ENCODE data around the gene SPTBN4. TPM values are rescaled to one million over a fixed set of nuclear protein-coding genes. Genes with fewer than 3 reads are reported as not detected.

SPTBN4 gene
- polyA plus RNA-seq, 1 of the 3 experiments (the other 2 are of a cell fraction) = 3.1 TPM

GRCh38 chr19:40524133-40524549, 57.3 kb downstream of the SPTBN4 start:
- Histone ChIP-seq H4K20me1 (ENCODE audit: insufficient read depth) (no peaks in the 10 kb centered on the region), H3K27ac (ENCODE audit: low read depth in 2 of 2, low read length in 1 of 2) (no peak overlapping the region), H3K4me3 (ENCODE audit: low read depth in 2 of 2, low read length in 1 of 2) (no peak overlapping the region), H3F3A (replicated peaks; ENCODE audit: insufficient read depth) (no peaks in the 10 kb centered on the region), H3K9me3 (no peaks in the 10 kb centered on the region), H3K4me2 (no peak overlapping the region), H3K36me3 (replicated peaks in 1 of 2; ENCODE audit: control insufficient read depth in 1 of 2, insufficient read depth in 2 of 2, low read length in 1 of 2) (no peaks in the 10 kb centered on the region), H2AFZ (ENCODE audit: low read depth) (no peak overlapping the region), H3K9ac (no peak overlapping the region), H3K27me3 (ENCODE audit: insufficient read depth) (no peaks in the 10 kb centered on the region), H3K9me2 (no peaks in the 10 kb centered on the region), H3K79me2 (ENCODE audit: insufficient read depth) (no peaks in the 10 kb centered on the region), H3K4me1 (ENCODE audit: control insufficient read depth in 1 of 2, insufficient read depth in 2 of 2, low read depth in 1 of 2, low read length in 1 of 2) (no peaks in the 10 kb centered on the region; a peak in 1 of 4 replicates)
- no peak for DNase-seq
- TF ChIP-seq JUND (IDR thresholded peaks at IDR 0.05) = no peak
- no peak for TF ChIP-seq ELF1 (IDR thresholded peaks at IDR 0.05)
- no peak for TF ChIP-seq GABPA (IDR thresholded peaks at IDR 0.05; ENCODE audit: low read depth)
- TF ChIP-seq TAF1 (IDR thresholded peaks at IDR 0.05; ENCODE audit: borderline replicate concordance, low read depth, low read length) = no peak
- TF ChIP-seq MXI1 (IDR thresholded peaks at IDR 0.05; ENCODE audit: low read depth, low read length) = no peak
- WGBS (ENCODE audit: low lambda C conversion rate) = 75% methylated on average over 5 of the region's 5 CpGs
- ChIA-PET POLR2A (no interaction called here), CTCF (interaction anchor here (0.9 to 2.7 kb wide), 7 partner anchors 11 to 111 kb away, joined by 3 to 11 read pairs (median 6); no protein-coding TSS in a partner anchor)

GRCh38 chr19:40524655-40525054, 57.9 kb downstream of the SPTBN4 start:
- ChIA-PET CTCF (interaction anchor here (1.0 to 2.7 kb wide), 5 partner anchors 11 to 110 kb away, joined by 3 to 11 read pairs (median 6); no protein-coding TSS in a partner anchor), POLR2A (no interaction called here)

GRCh38 chr19:40525234-40526051, 58.6 kb downstream of the SPTBN4 start:
- no peak for DNase-seq
- Histone ChIP-seq H3F3A (replicated peaks; ENCODE audit: insufficient read depth) (no peaks in the 10 kb centered on the region), H3K9me2 (no peaks in the 10 kb centered on the region), H3K9ac (no peak overlapping the region), H3K36me3 (replicated peaks in 1 of 2; ENCODE audit: control insufficient read depth in 1 of 2, insufficient read depth in 2 of 2, low read length in 1 of 2) (no peaks in the 10 kb centered on the region), H3K27ac (ENCODE audit: low read depth in 2 of 2, low read length in 1 of 2) (no peak overlapping the region), H3K9me3 (no peaks in the 10 kb centered on the region), H4K20me1 (ENCODE audit: insufficient read depth) (no peaks in the 10 kb centered on the region), H2AFZ (ENCODE audit: low read depth) (no peak overlapping the region), H3K79me2 (ENCODE audit: insufficient read depth) (no peaks in the 10 kb centered on the region), H3K4me2 (no peak overlapping the region), H3K4me3 (ENCODE audit: low read depth in 2 of 2, low read length in 1 of 2) (no peak overlapping the region), H3K27me3 (ENCODE audit: insufficient read depth) (no peaks in the 10 kb centered on the region), H3K4me1 (ENCODE audit: control insufficient read depth in 1 of 2, insufficient read depth in 2 of 2, low read depth in 1 of 2, low read length in 1 of 2) (peaks cover 0 to 8% of the 10 kb centered on the region in 2 experiments; a peak in 1 of 4 replicates)
- WGBS (ENCODE audit: low lambda C conversion rate) = 51% methylated on average over 12 of the region's 12 CpGs
- ChIA-PET CTCF (interaction anchor here (0.8 to 2.7 kb wide), 3 partner anchors 75 to 109 kb away, joined by 3 to 7 read pairs (median 3); no protein-coding TSS in a partner anchor), POLR2A (interaction anchor here (0.5 to 0.7 kb wide), 3 partner anchors 130 to 1802 kb away, joined by 3 to 4 read pairs (median 3); no protein-coding TSS in a partner anchor)
- TF ChIP-seq EZH2phosphoT487 (IDR thresholded peaks at IDR 0.05; ENCODE audit: borderline replicate concordance, low read depth) (no peak), TAF1 (IDR thresholded peaks at IDR 0.05; ENCODE audit: borderline replicate concordance, low read depth, low read length) (no peak), RCOR1 (IDR thresholded peaks at IDR 0.05; ENCODE audit: low read length) (no peak), RFX5 (IDR thresholded peaks at IDR 0.05; ENCODE audit: low read length) (no peak), CTCF (IDR thresholded peaks at IDR 0.05) (no peak), JUND (IDR thresholded peaks at IDR 0.05) (no peak)
- TF ChIP-seq, protein P1, sequence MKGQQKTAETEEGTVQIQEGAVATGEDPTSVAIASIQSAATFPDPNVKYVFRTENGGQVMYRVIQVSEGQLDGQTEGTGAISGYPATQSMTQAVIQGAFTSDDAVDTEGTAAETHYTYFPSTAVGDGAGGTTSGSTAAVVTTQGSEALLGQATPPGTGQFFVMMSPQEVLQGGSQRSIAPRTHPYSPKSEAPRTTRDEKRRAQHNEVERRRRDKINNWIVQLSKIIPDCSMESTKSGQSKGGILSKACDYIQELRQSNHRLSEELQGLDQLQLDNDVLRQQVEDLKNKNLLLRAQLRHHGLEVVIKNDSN (IDR thresholded peaks at IDR 0.05; ENCODE audit: borderline replicate concordance, low read depth) = no peak
- TF ChIP-seq, protein P2, sequence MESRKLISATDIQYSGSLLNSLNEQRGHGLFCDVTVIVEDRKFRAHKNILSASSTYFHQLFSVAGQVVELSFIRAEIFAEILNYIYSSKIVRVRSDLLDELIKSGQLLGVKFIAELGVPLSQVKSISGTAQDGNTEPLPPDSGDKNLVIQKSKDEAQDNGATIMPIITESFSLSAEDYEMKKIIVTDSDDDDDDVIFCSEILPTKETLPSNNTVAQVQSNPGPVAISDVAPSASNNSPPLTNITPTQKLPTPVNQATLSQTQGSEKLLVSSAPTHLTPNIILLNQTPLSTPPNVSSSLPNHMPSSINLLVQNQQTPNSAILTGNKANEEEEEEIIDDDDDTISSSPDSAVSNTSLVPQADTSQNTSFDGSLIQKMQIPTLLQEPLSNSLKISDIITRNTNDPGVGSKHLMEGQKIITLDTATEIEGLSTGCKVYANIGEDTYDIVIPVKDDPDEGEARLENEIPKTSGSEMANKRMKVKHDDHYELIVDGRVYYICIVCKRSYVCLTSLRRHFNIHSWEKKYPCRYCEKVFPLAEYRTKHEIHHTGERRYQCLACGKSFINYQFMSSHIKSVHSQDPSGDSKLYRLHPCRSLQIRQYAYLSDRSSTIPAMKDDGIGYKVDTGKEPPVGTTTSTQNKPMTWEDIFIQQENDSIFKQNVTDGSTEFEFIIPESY (IDR thresholded peaks at IDR 0.05; ENCODE audit: borderline replicate concordance, low read depth) = no peak

More at GRCh38 chr19:40524655-40525054, 57.9 kb downstream of the SPTBN4 start:
- WGBS (ENCODE audit: low lambda C conversion rate) = 85% methylated on average over 3 of the region's 3 CpGs
- Histone ChIP-seq H3K4me2 (no peak overlapping the region), H4K20me1 (ENCODE audit: insufficient read depth) (no peaks in the 10 kb centered on the region), H3K4me3 (ENCODE audit: low read depth in 2 of 2, low read length in 1 of 2) (no peak overlapping the region), H3K36me3 (replicated peaks in 1 of 2; ENCODE audit: control insufficient read depth in 1 of 2, insufficient read depth in 2 of 2, low read length in 1 of 2) (no peaks in the 10 kb centered on the region), H3K9me2 (no peaks in the 10 kb centered on the region), H3F3A (replicated peaks; ENCODE audit: insufficient read depth) (no peaks in the 10 kb centered on the region), H3K9ac (no peak overlapping the region), H3K27ac (ENCODE audit: low read depth in 2 of 2, low read length in 1 of 2) (no peak overlapping the region), H3K9me3 (no peaks in the 10 kb centered on the region), H3K4me1 (ENCODE audit: control insufficient read depth in 1 of 2, insufficient read depth in 2 of 2, low read depth in 1 of 2, low read length in 1 of 2) (peaks cover 0 to 4% of the 10 kb centered on the region in 2 experiments; a peak in 1 of 4 replicates), H2AFZ (ENCODE audit: low read depth) (no peak overlapping the region), H3K27me3 (ENCODE audit: insufficient read depth) (no peaks in the 10 kb centered on the region), H3K79me2 (ENCODE audit: insufficient read depth) (no peaks in the 10 kb centered on the region)
- TF ChIP-seq NRF1 (IDR thresholded peaks at IDR 0.05; ENCODE audit: low read depth, low read length) (no peak), EZH2phosphoT487 (IDR thresholded peaks at IDR 0.05; ENCODE audit: borderline replicate concordance, low read depth) (no peak)
- DNase-seq = no peak
